ENCODE measurements around the gene TANGO6. TPM values are rescaled to one million over a fixed set of nuclear protein-coding genes. Genes with fewer than 3 reads are reported as not detected.

TANGO6 gene
- total RNA-seq, 4 donors from 2014 or later, result 16.7 to 24.4 (median 20.2) TPM

DNA sequence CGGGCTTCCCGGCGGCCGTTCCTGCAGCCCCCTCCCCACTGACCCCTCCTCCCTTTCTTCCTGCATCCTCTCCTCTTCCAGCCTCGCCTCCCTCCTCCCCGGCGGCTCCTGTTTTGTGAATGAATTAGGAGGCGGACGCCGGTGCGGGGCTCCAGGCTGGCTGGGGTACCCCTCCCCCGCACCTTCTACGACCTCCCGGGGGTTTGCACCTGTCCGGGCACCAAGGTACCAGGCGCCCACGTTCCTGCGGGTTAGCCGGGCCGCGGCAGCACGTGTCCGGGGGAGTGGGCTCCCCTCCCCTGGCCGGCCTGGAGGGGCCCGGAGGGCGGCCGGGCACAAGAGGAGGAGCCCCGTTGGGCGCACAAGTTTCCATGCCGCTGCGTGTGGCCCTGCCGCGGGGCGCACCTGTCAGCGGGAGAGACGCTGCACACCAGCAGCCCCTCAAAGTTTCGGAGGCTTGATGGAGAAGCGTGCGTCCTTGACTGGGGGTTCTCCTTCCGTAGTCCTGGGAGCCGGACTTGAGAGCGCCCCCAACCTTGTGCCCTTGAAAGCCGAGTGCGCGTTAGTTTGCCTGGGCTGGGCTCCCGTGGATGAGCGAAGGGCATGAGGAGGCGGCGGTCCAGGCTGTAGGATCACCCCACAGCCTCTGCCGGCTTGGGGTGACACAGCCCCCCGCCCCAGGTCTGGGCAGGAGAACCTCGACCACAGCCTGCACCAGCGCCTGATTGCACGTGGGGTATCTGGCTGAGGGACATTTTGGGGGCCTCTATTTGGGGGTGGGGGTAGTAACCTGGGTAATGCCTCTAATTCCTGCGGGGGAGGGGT lies 263.4 kb downstream of the TANGO6 start:
- H3K4me1 ChIP-seq, result peaks cover 41 to 43% of the 10 kb centered on the region in 2 donors
- peak overlapping the region; percentile 18 to 64 (median 61) for H3K4me3 ChIP-seq (replicated peaks in 1 of 3)
- peak overlapping the region in 2 of 3 donors; percentile 28 to 60 for H3K27ac ChIP-seq
- intact Hi-C loops (cut with DNase I), result loop anchor here (5.0 kb wide), 1 partner anchor 204 kb away; no protein-coding TSS in a partner anchor
- H3K27me3 ChIP-seq, result no peaks in the 10 kb centered on the region
- WGBS, 2 donors, result 3 to 4% methylated on average over 13 to 15 of the region's 55 CpGs
- DNase-seq, result peak in 1 of 2 donors; percentile 30
- TF ChIP-seq, protein P1, sequence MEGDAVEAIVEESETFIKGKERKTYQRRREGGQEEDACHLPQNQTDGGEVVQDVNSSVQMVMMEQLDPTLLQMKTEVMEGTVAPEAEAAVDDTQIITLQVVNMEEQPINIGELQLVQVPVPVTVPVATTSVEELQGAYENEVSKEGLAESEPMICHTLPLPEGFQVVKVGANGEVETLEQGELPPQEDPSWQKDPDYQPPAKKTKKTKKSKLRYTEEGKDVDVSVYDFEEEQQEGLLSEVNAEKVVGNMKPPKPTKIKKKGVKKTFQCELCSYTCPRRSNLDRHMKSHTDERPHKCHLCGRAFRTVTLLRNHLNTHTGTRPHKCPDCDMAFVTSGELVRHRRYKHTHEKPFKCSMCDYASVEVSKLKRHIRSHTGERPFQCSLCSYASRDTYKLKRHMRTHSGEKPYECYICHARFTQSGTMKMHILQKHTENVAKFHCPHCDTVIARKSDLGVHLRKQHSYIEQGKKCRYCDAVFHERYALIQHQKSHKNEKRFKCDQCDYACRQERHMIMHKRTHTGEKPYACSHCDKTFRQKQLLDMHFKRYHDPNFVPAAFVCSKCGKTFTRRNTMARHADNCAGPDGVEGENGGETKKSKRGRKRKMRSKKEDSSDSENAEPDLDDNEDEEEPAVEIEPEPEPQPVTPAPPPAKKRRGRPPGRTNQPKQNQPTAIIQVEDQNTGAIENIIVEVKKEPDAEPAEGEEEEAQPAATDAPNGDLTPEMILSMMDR (IDR thresholded peaks at IDR 0.05), result no peak
- no peak for TF ChIP-seq POLR2A (IDR thresholded peaks at IDR 0.05)
- peaks cover 0 to 6% of the 10 kb centered on the region in 2 donors for H3K36me3 ChIP-seq
- H3K9me3 ChIP-seq, result no peaks in the 10 kb centered on the region

DNA sequence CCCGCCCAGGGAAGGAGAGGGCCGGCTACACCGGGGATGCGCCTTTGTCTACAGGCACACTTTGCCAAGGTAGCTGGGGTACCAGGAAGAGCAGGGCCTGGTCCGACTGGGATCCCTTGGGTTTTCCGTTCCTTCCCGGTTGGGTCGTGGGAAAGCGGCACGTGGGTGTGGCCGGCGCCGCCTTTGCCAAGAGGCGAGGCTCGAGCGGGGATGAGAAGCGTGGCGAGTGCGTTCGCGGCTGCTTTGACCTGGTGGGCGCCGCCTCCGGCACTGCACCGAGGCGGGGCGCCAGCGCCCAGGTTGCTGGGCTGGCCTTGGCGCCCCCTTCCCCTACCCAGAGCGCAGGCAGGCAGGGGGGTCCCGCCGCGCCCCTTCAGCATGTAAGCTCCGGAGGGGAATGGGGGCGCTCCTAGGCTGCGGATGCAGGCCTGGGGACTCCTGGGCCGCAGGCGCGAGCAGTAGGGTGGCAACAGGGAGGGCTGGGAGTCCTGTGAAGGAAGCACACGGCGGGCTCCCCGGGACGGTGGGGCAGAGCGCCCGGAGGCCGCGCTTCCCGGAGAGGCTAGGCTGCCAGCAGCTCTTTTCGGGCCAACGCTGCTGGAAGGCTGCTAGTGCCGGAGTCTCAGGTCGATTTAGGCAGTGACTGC lies 264.1 kb downstream of the TANGO6 start:
- Histone ChIP-seq H3K4me1 (peaks cover 41 to 43% of the 10 kb centered on the region in 2 donors), H3K27me3 (no peaks in the 10 kb centered on the region), H3K4me3 (replicated peaks in 1 of 3) (peak overlapping the region; percentile 18 to 64 (median 61)), H3K27ac (peak overlapping the region in 2 of 3 donors; percentile 33 to 60), H3K9me3 (no peaks in the 10 kb centered on the region), H3K36me3 (peaks cover 0 to 6% of the 10 kb centered on the region in 2 donors)
- peak; percentile 60 for DNase-seq
- intact Hi-C loops (cut with DNase I), result loop anchor here (5.0 kb wide), 1 partner anchor 205 kb away; no protein-coding TSS in a partner anchor
- WGBS, 2 donors, result 3% methylated on average over 15 to 16 of the region's 52 CpGs
- TF ChIP-seq, protein P1 (IDR thresholded peaks at IDR 0.05), result no peak
- TF ChIP-seq POLR2A (IDR thresholded peaks at IDR 0.05), result peak in 1 of 2 donors; percentile 14

DNA sequence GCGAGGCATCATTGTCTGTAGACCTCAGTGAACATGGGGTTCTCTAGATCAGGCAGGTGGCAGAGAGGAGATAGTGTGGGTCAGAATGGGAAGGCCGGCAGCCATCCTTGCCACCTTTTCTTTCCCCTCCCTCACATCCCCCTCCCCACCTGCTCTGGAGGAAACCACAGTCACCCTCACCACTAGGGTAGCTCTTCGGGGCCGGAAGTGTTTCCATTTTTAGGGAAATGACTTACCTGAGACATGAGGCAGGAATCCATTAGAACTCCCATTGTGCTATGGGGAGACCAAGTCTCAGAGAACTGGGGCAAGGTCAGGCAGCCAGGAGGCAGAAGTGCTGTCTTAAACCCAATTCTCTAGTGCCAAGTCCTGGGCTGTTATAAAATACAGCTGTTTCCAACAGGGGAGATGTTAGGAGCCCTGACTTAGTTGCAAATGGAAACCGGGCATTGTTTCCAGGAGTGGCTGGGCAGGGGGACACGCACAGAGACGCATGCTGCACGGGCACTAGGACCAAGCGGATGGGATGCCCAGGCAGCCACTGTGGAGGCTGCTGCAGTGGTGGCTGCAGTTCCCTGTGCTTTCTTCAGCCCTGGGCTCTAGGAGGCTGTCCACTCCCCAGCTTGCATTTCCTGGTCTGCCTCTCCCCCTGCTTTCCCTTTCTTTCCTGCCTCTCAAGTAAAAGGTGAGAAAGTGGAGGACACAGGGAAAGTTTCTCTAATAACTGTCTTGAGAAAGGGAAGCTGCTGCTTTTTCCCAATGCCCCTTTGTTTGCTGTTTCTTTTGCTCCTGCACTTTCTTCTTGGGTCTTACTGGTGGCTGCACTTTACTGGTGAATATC lies 265.0 kb downstream of the TANGO6 start:
- 37 to 56% methylated on average over 8 to 9 of the region's 9 CpGs for WGBS, 2 donors
- intact Hi-C loops (cut with DNase I), result loop anchor here (5.0 kb wide), 1 partner anchor 206 kb away; no protein-coding TSS in a partner anchor
- Histone ChIP-seq H3K4me1 (peaks cover 39 to 47% of the 10 kb centered on the region in 2 donors), H3K27ac (peak overlapping the region in 2 of 3 donors; percentile 46 to 60), H3K27me3 (no peaks in the 10 kb centered on the region), H3K36me3 (peaks cover 0 to 8% of the 10 kb centered on the region in 2 donors), H3K9me3 (no peaks in the 10 kb centered on the region), H3K4me3 (replicated peaks in 1 of 3) (peak overlapping the region in 1 of 3 donors; percentile 64)
- no peak for TF ChIP-seq POLR2A (IDR thresholded peaks at IDR 0.05)
- TF ChIP-seq, protein P1 (IDR thresholded peaks at IDR 0.05), result no peak
- no peak for DNase-seq

- Histone ChIP-seq H3K9me3 (no peaks in the 10 kb centered on the region), H3K4me3 (replicated peaks in 1 of 3) (no peak overlapping the region), H3K27me3 (no peaks in the 10 kb centered on the region), H3K36me3 (peaks cover under 1 to 11% of the 10 kb centered on the region in 2 donors), H3K4me1 (peaks cover 39 to 47% of the 10 kb centered on the region in 2 donors), H3K27ac (peak overlapping the region in 2 of 3 donors; percentile 46 to 60)
- intact Hi-C loops (cut with DNase I), result loop anchor here (5.0 kb wide), 1 partner anchor 207 kb away; no protein-coding TSS in a partner anchor
- no peak for DNase-seq
- WGBS, 2 donors, result 85 to 91% methylated on average over 4 of the region's 4 CpGs
- TF ChIP-seq, protein P1 (IDR thresholded peaks at IDR 0.05), result no peak
- TF ChIP-seq POLR2A (IDR thresholded peaks at IDR 0.05), result no peak
These were observed 265.5 kb downstream of the TANGO6 start for GRCh38 chr16:69108905-69109252.
